SU-DHL-6 (cell line): ENCODE results near the gene ZBTB8OS.
"Not testable (repeated sequence)": the region's sequence is repeated elsewhere in the genome, so short reads cannot be mapped to it uniquely, and the experiment has no call there.

ENCODE experiments used
- EZH2phosphoT487 ChIP-seq: fragments of 200-600 bp; sonication (generic), shearing (Covaris generic); conservative IDR thresholded peaks from 2 replicates; pipeline ENCODE4 v1.6.1; 2018; ENCODE audit warnings: mild to moderate bottlenecking, antibody characterized with exemption, low read length, moderate library complexity, mixed read lengths
- TF ChIP-seq, protein P1 (sequence below): fragments of 200-600 bp; sonication (generic); IDR thresholded peaks from one replicate; pipeline ENCODE4 v1.5.1; 2017; ENCODE audit warnings: antibody characterized with exemption, mild to moderate bottlenecking, low read length, moderate library complexity; ENCODE audit not compliant: insufficient read depth, poor library complexity, severe bottlenecking

- TF ChIP-seq, protein P1, sequence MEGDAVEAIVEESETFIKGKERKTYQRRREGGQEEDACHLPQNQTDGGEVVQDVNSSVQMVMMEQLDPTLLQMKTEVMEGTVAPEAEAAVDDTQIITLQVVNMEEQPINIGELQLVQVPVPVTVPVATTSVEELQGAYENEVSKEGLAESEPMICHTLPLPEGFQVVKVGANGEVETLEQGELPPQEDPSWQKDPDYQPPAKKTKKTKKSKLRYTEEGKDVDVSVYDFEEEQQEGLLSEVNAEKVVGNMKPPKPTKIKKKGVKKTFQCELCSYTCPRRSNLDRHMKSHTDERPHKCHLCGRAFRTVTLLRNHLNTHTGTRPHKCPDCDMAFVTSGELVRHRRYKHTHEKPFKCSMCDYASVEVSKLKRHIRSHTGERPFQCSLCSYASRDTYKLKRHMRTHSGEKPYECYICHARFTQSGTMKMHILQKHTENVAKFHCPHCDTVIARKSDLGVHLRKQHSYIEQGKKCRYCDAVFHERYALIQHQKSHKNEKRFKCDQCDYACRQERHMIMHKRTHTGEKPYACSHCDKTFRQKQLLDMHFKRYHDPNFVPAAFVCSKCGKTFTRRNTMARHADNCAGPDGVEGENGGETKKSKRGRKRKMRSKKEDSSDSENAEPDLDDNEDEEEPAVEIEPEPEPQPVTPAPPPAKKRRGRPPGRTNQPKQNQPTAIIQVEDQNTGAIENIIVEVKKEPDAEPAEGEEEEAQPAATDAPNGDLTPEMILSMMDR = not testable (repeated sequence)
- TF ChIP-seq EZH2phosphoT487 = not testable (repeated sequence)
Observed at GRCh38 chr1:32679993-32680392, 29.6 kb upstream of the ZBTB8OS start.
